HepG2 (cell line): ENCODE measurements around the gene RPL34. TPM values are rescaled to one million over a fixed set of nuclear protein-coding genes. Genes with fewer than 3 reads are reported as not detected.
A peak's percentile ranks its signal among the peaks of the same experiment; 100 is the strongest.

Experiments used
- ARID4A ChIP-seq: sonication (generic); formaldehyde crosslinking; IDR thresholded peaks from 2 replicates; pipeline ENCODE4 v1.5.0; 2020; ENCODE audit warnings: mild to moderate bottlenecking, missing genetic modification reagents, borderline replicate concordance
- ARNT ChIP-seq: fragments of 450-650 bp; IDR thresholded peaks from 2 replicates; pipeline ENCODE4 v1.6.1; 2017
- ATF5 ChIP-seq: sonication (generic); formaldehyde crosslinking; IDR thresholded peaks from 2 replicates; pipeline ENCODE4 v1.4.0; 2020; ENCODE audit warnings: mild to moderate bottlenecking, low read depth, missing genetic modification reagents
- CEBPZ ChIP-seq: IDR thresholded peaks from 2 replicates; pipeline ENCODE4 v1.6.1; 2012; ENCODE audit warnings: low read length, improper control_type of control experiment
- CHD2 ChIP-seq: IDR thresholded peaks from 2 replicates; pipeline ENCODE4 v1.6.1; 2011; ENCODE audit warnings: low read depth, low read length, improper control_type of control experiment
- MAX ChIP-seq: IDR thresholded peaks from 2 replicates; pipeline ENCODE4 v1.6.1; 2012; ENCODE audit warnings: inconsistent platforms
- MXI1 ChIP-seq: IDR thresholded peaks from 3 replicates; pipeline ENCODE4 v1.6.1; 2012; ENCODE audit warnings: low read depth, low read length, inconsistent platforms, borderline replicate concordance
- NAIF1 ChIP-seq: sonication (generic); formaldehyde crosslinking; IDR thresholded peaks from 2 replicates; pipeline ENCODE4 v1.5.0; 2020; ENCODE audit warnings: mild to moderate bottlenecking, missing genetic modification reagents, borderline replicate concordance
- PCBP2 ChIP-seq: fragments of 200-400 bp; formaldehyde crosslinking; optimal IDR thresholded peaks from 2 replicates; pipeline ENCODE3; 2018; ENCODE audit warnings: low read length, low read depth; ENCODE audit not compliant: poor library complexity, severe bottlenecking
- RFX3 ChIP-seq: IDR thresholded peaks from 2 replicates; pipeline ENCODE4 v1.6.1; 2016; ENCODE audit warnings: missing biosample characterization, missing genetic modification reagents
- RFXAP ChIP-seq: sonication (generic); formaldehyde crosslinking; IDR thresholded peaks from 2 replicates; pipeline ENCODE4 v1.4.0; 2020; ENCODE audit warnings: missing genetic modification reagents, borderline replicate concordance
- THAP9 ChIP-seq: sonication (generic); formaldehyde crosslinking; IDR thresholded peaks from 2 replicates; pipeline ENCODE4; 2020; ENCODE audit warnings: missing genetic modification reagents, mild to moderate bottlenecking, borderline replicate concordance
- TP53 ChIP-seq: sonication (generic); formaldehyde crosslinking; conservative IDR thresholded peaks from 2 replicates; pipeline ENCODE4 v1.4.0; 2020; ENCODE audit warnings: missing genetic modification reagents
- XBP1 ChIP-seq: sonication (generic); formaldehyde crosslinking; IDR thresholded peaks from 2 replicates; pipeline ENCODE4 v1.5.0; 2020; ENCODE audit warnings: missing genetic modification reagents
- ZNF160 ChIP-seq: sonication (generic); formaldehyde crosslinking; IDR thresholded peaks from 2 replicates; pipeline ENCODE4 v1.8.0; 2022; ENCODE audit warnings: mild to moderate bottlenecking, inconsistent platforms, missing genetic modification reagents
- ZNF557 ChIP-seq: sonication (generic); formaldehyde crosslinking; IDR thresholded peaks from 2 replicates; pipeline ENCODE4 v1.4.0; 2020; ENCODE audit warnings: missing genetic modification reagents
- ZNF644 ChIP-seq: IDR thresholded peaks from 2 replicates; pipeline ENCODE4 v1.6.1; 2016; ENCODE audit warnings: low read depth
- ZSCAN20 ChIP-seq: sonication (generic); formaldehyde crosslinking; IDR thresholded peaks from 2 replicates; pipeline ENCODE4 v1.4.0; 2020; ENCODE audit warnings: missing genetic modification reagents, mild to moderate bottlenecking, borderline replicate concordance
- polyA plus RNA-seq, 8 experiments: library from polyadenylated mRNA; depleted of rRNA in 3 of 8; stranded (reverse) in 7 of 8; unstranded in 1 of 8; fragments of >200 nt; fragmentation: Illumina TruSeq in 4 of 8; extraction: Trizol in 4 of 8; gene quantifications; 2 replicates each; pipeline versions ENCODE4 v1.2.1 to v1.2.3, GENCODE V29; 2011 to 2016; ENCODE audit warnings: low read depth in 4 of 8, missing spikeins in 1 of 8, mixed read lengths in 1 of 8; ENCODE audit not compliant: insufficient read depth in 1 of 8
- total RNA-seq, 5 experiments: library from RNA; depleted of rRNA; stranded (reverse); fragments of >200 nt; fragmentation: Illumina TruSeq; extraction: Trizol; gene quantifications; 2 replicates each; pipeline ENCODE4 v1.2.3, GENCODE V29; 2016; ENCODE audit warnings: low read depth in 1 of 5

Gene RPL34
- total and polyA plus RNA-seq, 2 of the 13 experiments (the other 11 are each of a cell fraction or from before 2014, with no cell fraction given): 2,235 to 3,985 TPM

- TF ChIP-seq ARID4A (CRISPR knock-in tag) (peak; percentile 92), ATF5 (CRISPR knock-in tag) (no peak), ARNT (no peak), ZSCAN20 (CRISPR knock-in tag) (no peak), RFX3 (CRISPR knock-in tag) (no peak), ZNF644 (CRISPR knock-in tag) (no peak), ZNF557 (peak; percentile 87; the same call in 1 of the 2 replicates), THAP9 (CRISPR knock-in tag) (peak; percentile 74; the same call in 1 of the 2 replicates), CHD2 (no peak), ZNF160 (CRISPR knock-in tag) (0 out of 2 replicates have a peak, but pooled peaks have one; percentile 53), CEBPZ (no peak), PCBP2 (no peak), NAIF1 (CRISPR knock-in tag) (no peak), TP53 (CRISPR knock-in tag) (0 out of 2 replicates have a peak, but pooled peaks have one; percentile 50), MAX (peak; percentile 92), XBP1 (CRISPR knock-in tag) (no peak; the same call in 1 of the 2 replicates), MXI1 (peak; percentile 80; the same call in 2 of the 3 replicates), RFXAP (CRISPR knock-in tag) (0 out of 2 replicates have a peak, but pooled peaks have one; percentile 45)
Observed at GRCh38 chr4:108650212-108651013, 30.0 kb downstream of the RPL34 start, which contains the start of gene OSTC (continued).
